GM12878 (cell line): ENCODE data around the gene PASK. TPM values are rescaled to one million over a fixed set of nuclear protein-coding genes. Genes with fewer than 3 reads are reported as not detected.
A peak's percentile ranks its signal among the peaks of the same experiment; 100 is the strongest.

Experiments
- ATAC-seq: fragments of 200-7000 bp; cut with Tn5 transposase; 3 replicates; pipeline ENCODE4 v1.9.1; 2020; ENCODE audit warnings: mild to moderate bottlenecking, moderate library complexity
- BruUV-seq: library from RNA; stranded (reverse); fragments of 400-500 nt; replicated peaks from 2 replicates; lab custom pipeline; 2021; lab: Mats Ljungman, UMichigan
- CTCF ChIA-PET: fragments of 300-600 bp; sonication (Branson Sonifier 250); formaldehyde crosslinking; extraction: SDS; loops from one replicate; lab custom pipeline; 2021; ENCODE audit warnings: inconsistent platforms; lab: Yijun Ruan, JAX
- POLR2A ChIA-PET: fragments of 350-600 bp; formaldehyde crosslinking; extraction: SDS; loops from one replicate; lab custom pipeline; 2021; ENCODE audit warnings: inconsistent platforms; lab: Charles Lee
- RAD21 ChIA-PET: fragments of 300-600 bp; sonication (Branson Sonifier 250); formaldehyde crosslinking; loops from one replicate; lab custom pipeline; 2023; ENCODE audit warnings: antibody characterized with exemption; ENCODE audit not compliant: unreplicated experiment; lab: Charles Lee
- SMC1A ChIA-PET: fragments of 300-600 bp; sonication (Branson Sonifier 250); formaldehyde crosslinking; loops from one replicate; lab custom pipeline; 2023; ENCODE audit not compliant: unreplicated experiment, uncharacterized antibody; lab: Charles Lee
- DNase-seq: peaks from one replicate; pipeline ENCODE4 v3.0.0-alpha.2; 2011; ENCODE audit warnings: low read depth, low spot score
- FAIRE-seq: peaks from 3 replicates; lab custom pipeline; 2011; peaks lifted over from hg19 to GRCh38; lab: Jason Lieb, UNC
- H2AFZ ChIP-seq: 2 replicates; pipeline ENCODE4 v1.6.0; 2011; ENCODE audit warnings: low read depth, low read length, control low read depth; ENCODE audit not compliant: control insufficient read depth
- H3K27ac ChIP-seq: 2 replicates; pipeline ENCODE4 v1.5.1; 2011; ENCODE audit warnings: control low read depth; ENCODE audit not compliant: control insufficient read depth, insufficient read depth
- H3K27me3 ChIP-seq, 2 experiments: replicated peaks in 1 of 2; 2 replicates each; pipeline versions ENCODE4 v1.6.0 to v1.6.1; 2011; ENCODE audit warnings: low read length in 1 of 2; ENCODE audit not compliant: control insufficient read depth in 2 of 2, insufficient read depth in 2 of 2
- H3K36me3 ChIP-seq, 2 experiments: 2 replicates each; pipeline ENCODE4 v1.5.1; 2011; ENCODE audit warnings: low read length in 1 of 2; ENCODE audit not compliant: control insufficient read depth in 2 of 2, insufficient read depth in 2 of 2
- H3K4me1 ChIP-seq: 2 replicates; pipeline ENCODE4 v1.6.1; 2011; ENCODE audit warnings: mild to moderate bottlenecking, low read length, moderate library complexity, mixed read lengths; ENCODE audit not compliant: control insufficient read depth, insufficient read depth
- H3K4me2 ChIP-seq: 2 replicates; pipeline ENCODE4 v1.6.0; 2011; ENCODE audit warnings: control low read depth; ENCODE audit not compliant: control insufficient read depth, insufficient read depth
- H3K4me3 ChIP-seq: fragments of 200-600 bp; sonication (generic); 2 replicates; pipeline ENCODE4 v1.5.1; 2016
- H3K79me2 ChIP-seq: 2 replicates; pipeline ENCODE4 v1.6.0; 2011; ENCODE audit warnings: low read length; ENCODE audit not compliant: control insufficient read depth, insufficient read depth
- H3K9ac ChIP-seq: 2 replicates; pipeline ENCODE4 v1.8.0; 2011; ENCODE audit warnings: low read length, control low read depth, mixed read lengths; ENCODE audit not compliant: control insufficient read depth, insufficient read depth
- H3K9me3 ChIP-seq: replicated peaks from 3 replicates; pipeline ENCODE4 v1.5.1; 2011; ENCODE audit warnings: mild to moderate bottlenecking, low read length; ENCODE audit not compliant: control insufficient read depth, insufficient read depth
- H4K20me1 ChIP-seq: 2 replicates; pipeline ENCODE4 v1.6.0; 2011; ENCODE audit not compliant: control insufficient read depth, insufficient read depth
- BCL11A ChIP-seq: IDR thresholded peaks from 2 replicates; pipeline ENCODE4 v1.6.1; 2011; ENCODE audit warnings: low read depth, low read length
- E4F1 ChIP-seq: fragments of 450-650 bp; IDR thresholded peaks from 2 replicates; pipeline ENCODE4 v1.6.1; 2018; ENCODE audit warnings: borderline replicate concordance, mild to moderate bottlenecking; ENCODE audit not compliant: partially characterized antibody
- HDAC6 ChIP-seq: fragments of 200-600 bp; sonication (generic); IDR thresholded peaks from one replicate; pipeline ENCODE4 v1.8.0; 2017; ENCODE audit warnings: antibody characterized with exemption; ENCODE audit not compliant: unreplicated experiment
- IKZF2 ChIP-seq, 2 experiments: fragments of 450-650 bp; IDR thresholded peaks; 2 replicates each; pipeline ENCODE4 v1.6.1; 2017; ENCODE audit warnings: mild to moderate bottlenecking in 2 of 2, moderate library complexity in 2 of 2
- IRF5 ChIP-seq: fragments of 450-650 bp; IDR thresholded peaks from 2 replicates; pipeline ENCODE4 v1.6.1; 2017; ENCODE audit warnings: borderline replicate concordance
- MTA3 ChIP-seq: IDR thresholded peaks from 2 replicates; pipeline ENCODE4 v1.6.1; 2012; ENCODE audit warnings: low read length, inconsistent platforms, borderline replicate concordance
- PAX5 ChIP-seq: IDR thresholded peaks from 2 replicates; pipeline ENCODE4 v1.6.1; 2011; ENCODE audit warnings: low read depth, low read length, borderline replicate concordance
- POLR2AphosphoS5 ChIP-seq: IDR thresholded peaks from 2 replicates; pipeline ENCODE4 v1.6.1; 2011; ENCODE audit warnings: mild to moderate bottlenecking, low read length, inconsistent platforms
- RAD51 ChIP-seq: fragments of 450-650 bp; IDR thresholded peaks from 2 replicates; pipeline ENCODE4 v1.6.1; 2016; ENCODE audit warnings: moderate library complexity, mild to moderate bottlenecking, inconsistent platforms
- SKIL ChIP-seq: fragments of 450-650 bp; IDR thresholded peaks from 2 replicates; pipeline ENCODE4 v1.6.1; 2017; ENCODE audit warnings: mild to moderate bottlenecking, low read depth, inconsistent platforms; ENCODE audit not compliant: poor library complexity, severe bottlenecking
- STAT3 ChIP-seq: IDR thresholded peaks from 2 replicates; pipeline ENCODE4 v1.6.1; 2011; ENCODE audit warnings: low read depth, low read length, improper control_type of control experiment
- USF1 ChIP-seq: IDR thresholded peaks from 2 replicates; pipeline ENCODE4 v1.6.1; 2011; ENCODE audit warnings: borderline replicate concordance, low read depth, mild to moderate bottlenecking, moderate library complexity, mixed read lengths, low read length; ENCODE audit not compliant: insufficient read depth; ENCODE audit errors: extremely low read length
- YBX1 ChIP-seq: fragments of 450-650 bp; IDR thresholded peaks from 2 replicates; pipeline ENCODE4 v1.6.1; 2016; ENCODE audit warnings: antibody characterized with exemption
- WGBS: methylation state at CpG from one replicate; pipeline ENCODE4 v1.1.6; 2016; ENCODE audit warnings: low lambda C conversion rate; ENCODE audit not compliant: insufficient replicate concordance, insufficient coverage; ENCODE audit errors: missing lambda C conversion rate; 5-methylcytosine and 5-hydroxymethylcytosine counted together
- in situ Hi-C: fragments of 300-500 bp; cut with MboI; formaldehyde crosslinking; loops from 9 replicates; pipeline ENCODE4 v1.14.3; 2018; ENCODE audit warnings: mixed read lengths
- intact Hi-C: fragments of 100-400 bp; cut with micrococcal nuclease; formaldehyde crosslinking; loops from one replicate; pipeline ENCODE4 v1.14.2; 2022; ENCODE audit not compliant: unreplicated experiment
- polyA plus RNA-seq, 11 experiments: library from polyadenylated mRNA; depleted of rRNA in 4 of 11; unstranded in 6 of 11; stranded (reverse) in 5 of 11; fragments of >200 nt; fragmentation: Nextera tagmentation in 4 of 11; fragmentation: Illumina TruSeq in 1 of 11; extraction: Ambion mirVana in 4 of 11; extraction: Trizol in 1 of 11; gene quantifications; 1 replicate in 1 of 11; 2 replicates in 10 of 11; pipeline versions ENCODE4 v1.2.1 to v1.2.3, GENCODE V29; 2011 to 2016; ENCODE audit warnings: inconsistent platforms in 2 of 11, missing spikeins in 2 of 11, low read depth in 1 of 11
- total RNA-seq, 4 experiments: library from RNA; depleted of rRNA in 3 of 4; stranded (reverse); fragments of >200 nt in 3 of 4; fragmentation: Illumina TruSeq in 1 of 4; extraction: Trizol in 1 of 4; gene quantifications; 2 replicates each; pipeline versions ENCODE4 v1.2.1 to v1.2.3, GENCODE V29; 2013 to 2021

Gene PASK
- total and polyA plus RNA-seq, 10 of the 15 experiments (the other 5 are each of a cell fraction or from before 2014, with no cell fraction given), result 9.6 to 62.2 (median 28.5) TPM

GRCh38 chr2:241095594-241096290 lies 53.5 kb downstream of the PASK start:
- Histone ChIP-seq H2AFZ (no peak overlapping the region), H3K36me3 (peaks cover 20 to 41% of the 10 kb centered on the region in 2 experiments), H3K79me2 (peaks cover 62% of the 10 kb centered on the region), H3K9me3 (no peaks in the 10 kb centered on the region), H4K20me1 (no peaks in the 10 kb centered on the region), H3K4me1 (peaks cover 38% of the 10 kb centered on the region), H3K9ac (peak overlapping the region; percentile 9; the same call in 1 of the 2 replicates), H3K4me2 (peak overlapping the region; percentile 53), H3K27ac (peak overlapping the region; percentile 90), H3K4me3 (no peak overlapping the region), H3K27me3 (no peaks in the 10 kb centered on the region)
- DNase-seq (no peak), FAIRE-seq (no peak), ATAC-seq (no peak)
- in situ Hi-C loops (no loop called here), intact Hi-C loops (no loop called here)
- ChIA-PET CTCF (interaction anchor here (1.0 to 1.5 kb wide), 6 partner anchors 14 to 225 kb away, joined by 3 to 7 read pairs (median 4); partner anchors contain the start of gene PASK), POLR2A (interaction anchor here (0.8 to 1.7 kb wide), 4 partner anchors 10 to 54 kb away, joined by 3 to 7 read pairs (median 4); partner anchors contain the start of gene PASK), SMC1A (interaction anchor here (0.6 to 3.1 kb wide), 8 partner anchors 8 to 263 kb away, joined by 3 to 13 read pairs (median 3); no protein-coding TSS in a partner anchor), RAD21 (interaction anchor here (1.0 to 1.5 kb wide), 5 partner anchors 10 to 215 kb away, joined by 3 to 8 read pairs (median 3); partner anchors contain the start of genes PASK and PPP1R7)
- WGBS, result 88% methylated on average over 14 of the region's 14 CpGs
- BruUV-seq, result no TSS peak
- TF ChIP-seq SKIL, result no peak
- no peak for TF ChIP-seq IRF5
- TF ChIP-seq IKZF2 (IDR thresholded peaks at IDR 0.05), result no peak
- TF ChIP-seq POLR2AphosphoS5, result peak; percentile 56; the same call in 1 of the 2 replicates
- TF ChIP-seq E4F1, result no peak
- TF ChIP-seq RAD51, result peak; percentile 60
- TF ChIP-seq USF1, result no peak
- TF ChIP-seq STAT3, result no peak
- no peak for TF ChIP-seq PAX5
- TF ChIP-seq HDAC6, result no peak
- TF ChIP-seq BCL11A, result no peak
- no peak for TF ChIP-seq YBX1
- TF ChIP-seq MTA3, result no peak
